Liver (tissue), 9 donors: ENCODE data around the gene CMTM4. TPM values are rescaled to one million over a fixed set of nuclear protein-coding genes. Genes with fewer than 3 reads are reported as not detected.

Experiments used
- DNase-seq: peaks from one replicate; pipeline ENCODE4 v3.0.0-alpha.2; 2017; ENCODE audit warnings: low spot score
- H3K27ac ChIP-seq, 2 donors: one replicate each; pipeline ENCODE4 v1.7.0; 2013; ENCODE audit warnings: inconsistent platforms in 2 of 2, low read length in 2 of 2, control low read depth in 1 of 2, low read depth in 1 of 2, mild to moderate bottlenecking in 1 of 2
- H3K27me3 ChIP-seq, 4 donors: one replicate each; pipeline versions ENCODE4 v1.6.1 to v1.7.0; 2013; ENCODE audit warnings: low read length in 3 of 4, inconsistent platforms in 1 of 4, mild to moderate bottlenecking in 1 of 4, moderate library complexity in 1 of 4; ENCODE audit not compliant: control insufficient read depth in 4 of 4, insufficient read depth in 4 of 4
- H3K36me3 ChIP-seq, 4 donors: one replicate each; pipeline versions ENCODE4 v1.6.1 to v1.7.0; 2013; ENCODE audit warnings: low read length in 3 of 4, mild to moderate bottlenecking in 3 of 4, low read depth in 1 of 4, moderate library complexity in 1 of 4; ENCODE audit not compliant: control insufficient read depth in 4 of 4, insufficient read depth in 3 of 4
- H3K4me1 ChIP-seq, 4 donors: one replicate each; pipeline versions ENCODE4 v1.6.1 to v1.7.0; 2013; ENCODE audit warnings: low read length in 3 of 4, mild to moderate bottlenecking in 3 of 4, moderate library complexity in 1 of 4; ENCODE audit not compliant: control insufficient read depth in 4 of 4, insufficient read depth in 4 of 4
- H3K4me3 ChIP-seq, 3 donors: one replicate each; pipeline versions ENCODE4 v1.6.1 to v1.7.0; 2013; ENCODE audit warnings: low read length in 3 of 3, control low read depth in 1 of 3, low read depth in 1 of 3, mild to moderate bottlenecking in 1 of 3
- H3K9ac ChIP-seq, 2 donors: one replicate each; pipeline ENCODE4 v1.7.0; 2013; ENCODE audit warnings: low read length in 2 of 2, mild to moderate bottlenecking in 2 of 2, moderate library complexity in 2 of 2, control low read depth in 1 of 2, low read depth in 1 of 2
- H3K9me3 ChIP-seq, 4 donors: one replicate each; pipeline versions ENCODE4 v1.6.1 to v1.7.0; 2013; ENCODE audit warnings: low read length in 3 of 4; ENCODE audit not compliant: control insufficient read depth in 4 of 4
- CTCF ChIP-seq: fragments of 150-350 bp; IDR thresholded peaks from 2 replicates; pipeline ENCODE4 v1.5.1; 2017; ENCODE audit warnings: improper control_type of control experiment, low read depth, low read length; ENCODE audit not compliant: missing input control
- EGR1 ChIP-seq, 2 donors: IDR thresholded peaks; 2 replicates each; pipeline ENCODE4 v1.6.1; 2016 to 2018; ENCODE audit warnings: antibody characterized with exemption in 2 of 2, low read depth in 2 of 2
- FOXA1 ChIP-seq: IDR thresholded peaks from 2 replicates; pipeline ENCODE4 v1.6.1; 2016; ENCODE audit warnings: antibody characterized with exemption
- FOXA2 ChIP-seq: IDR thresholded peaks from 2 replicates; pipeline ENCODE4 v1.6.1; 2016; ENCODE audit warnings: antibody characterized with exemption
- GABPA ChIP-seq, 2 donors: IDR thresholded peaks in 1 of 2; conservative IDR thresholded peaks in 1 of 2; 2 replicates each; pipeline ENCODE4 v1.6.1; 2016; ENCODE audit warnings: antibody characterized with exemption in 2 of 2, mild to moderate bottlenecking in 1 of 2, moderate library complexity in 1 of 2
- HNF4A ChIP-seq, 2 donors: conservative IDR thresholded peaks; 2 replicates each; pipeline ENCODE4 v1.6.1; 2016; ENCODE audit warnings: antibody characterized with exemption in 2 of 2, mild to moderate bottlenecking in 2 of 2
- HNF4G ChIP-seq: IDR thresholded peaks from 2 replicates; pipeline ENCODE4 v1.6.1; 2016; ENCODE audit warnings: antibody characterized with exemption
- NR2F2 ChIP-seq: IDR thresholded peaks from 2 replicates; pipeline ENCODE4 v1.6.1; 2016; ENCODE audit warnings: antibody characterized with exemption
- RAD21 ChIP-seq, 2 donors: IDR thresholded peaks; 2 replicates each; pipeline ENCODE4 v1.6.1; 2016; ENCODE audit warnings: antibody characterized with exemption in 2 of 2, mild to moderate bottlenecking in 2 of 2
- REST ChIP-seq: IDR thresholded peaks from 2 replicates; pipeline ENCODE4 v1.6.1; 2016; ENCODE audit warnings: antibody characterized with exemption, mild to moderate bottlenecking
- RXRA ChIP-seq, 2 donors: IDR thresholded peaks; 2 replicates each; pipeline ENCODE4 v1.6.1; 2017 to 2018; ENCODE audit warnings: antibody characterized with exemption in 2 of 2, mild to moderate bottlenecking in 1 of 2
- SP1 ChIP-seq: IDR thresholded peaks from 2 replicates; pipeline ENCODE4 v1.6.1; 2018; ENCODE audit warnings: antibody characterized with exemption, mild to moderate bottlenecking
- ZBTB33 ChIP-seq: IDR thresholded peaks from 2 replicates; pipeline ENCODE4 v1.6.1; 2016; ENCODE audit warnings: antibody characterized with exemption
- WGBS: extraction: QIAGEN DNeasy Blood & Tissue Kit; methylation state at CpG from one replicate; pipeline ENCODE4 v1.1.7; 2013; 5-methylcytosine and 5-hydroxymethylcytosine counted together
- polyA plus RNA-seq, 2 donors: library from polyadenylated mRNA; stranded (reverse) in 1 of 2; unstranded in 1 of 2; fragments of 200-250 nt in 1 of 2; fragments of >200 nt in 1 of 2; fragmentation: Nextera tagmentation in 1 of 2; extraction: Ambion mirVana in 1 of 2; gene quantifications; one replicate each; pipeline versions ENCODE4 v1.2.1 to v1.2.3, GENCODE V29; 2013 to 2015
- total RNA-seq, 2 donors: library from RNA; depleted of rRNA; stranded (reverse); fragments of >200 nt; gene quantifications; one replicate each; pipeline ENCODE4 v1.2.3, GENCODE V29; 2014
- TF ChIP-seq, protein P1 (sequence below): IDR thresholded peaks from 2 replicates; pipeline ENCODE4 v1.6.1; 2016; ENCODE audit warnings: antibody characterized with exemption
- TF ChIP-seq, protein P2 (sequence below): IDR thresholded peaks from 2 replicates; pipeline ENCODE4 v1.6.1; 2016; ENCODE audit warnings: antibody characterized with exemption
- donor health status: healthy.
- donor health status: healthy.
- donor health status: healthy.
- donor health status: healthy.
- donor health status: healthy.

CMTM4 gene
- total and polyA plus RNA-seq, 4 donors = 2.9 to 19.7 (median 6.3) TPM

- TF ChIP-seq REST = peak; percentile 37
- TF ChIP-seq RXRA (IDR thresholded peaks at IDR 0.05) = peak; percentile 54 to 79
- TF ChIP-seq FOXA2 = peak; percentile 20
- TF ChIP-seq GABPA (IDR thresholded peaks at IDR 0.05 in 1 of 2, conservative IDR thresholded peaks at IDR 0.05 in 1 of 2) = no peak
Measured at GRCh38 chr16:66617010-66617434, 79.5 kb downstream of the CMTM4 start (continued).

- DNase-seq = no peak
- Histone ChIP-seq H3K9me3 (no peaks in the 10 kb centered on the region), H3K27me3 (no peaks in the 10 kb centered on the region), H3K27ac (peak overlapping the region; percentile 9 to 59), H3K36me3 (peaks cover 0 to 3% (median 0%) of the 10 kb centered on the region in 4 donors), H3K4me3 (no peak overlapping the region), H3K9ac (peak overlapping the region in 1 of 2 donors; percentile 43), H3K4me1 (peaks cover 4 to 31% (median 19%) of the 10 kb centered on the region in 4 donors)
- TF ChIP-seq EGR1 (IDR thresholded peaks at IDR 0.05; ENCODE audit: low read depth in 2 of 2) (no peak), GABPA (IDR thresholded peaks at IDR 0.05 in 1 of 2, conservative IDR thresholded peaks at IDR 0.05 in 1 of 2) (no peak), ZBTB33 (no peak), FOXA1 (no peak), FOXA2 (no peak), HNF4A (conservative IDR thresholded peaks at IDR 0.05) (no peak), RXRA (IDR thresholded peaks at IDR 0.05) (no peak), REST (no peak)
- TF ChIP-seq, protein P1, sequence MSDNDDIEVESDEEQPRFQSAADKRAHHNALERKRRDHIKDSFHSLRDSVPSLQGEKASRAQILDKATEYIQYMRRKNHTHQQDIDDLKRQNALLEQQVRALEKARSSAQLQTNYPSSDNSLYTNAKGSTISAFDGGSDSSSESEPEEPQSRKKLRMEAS = no peak
- 69% methylated on average over 9 of the region's 9 CpGs for WGBS
Measured at GRCh38 chr16:66616592-66616991, 80.0 kb downstream of the CMTM4 start.

DNA sequence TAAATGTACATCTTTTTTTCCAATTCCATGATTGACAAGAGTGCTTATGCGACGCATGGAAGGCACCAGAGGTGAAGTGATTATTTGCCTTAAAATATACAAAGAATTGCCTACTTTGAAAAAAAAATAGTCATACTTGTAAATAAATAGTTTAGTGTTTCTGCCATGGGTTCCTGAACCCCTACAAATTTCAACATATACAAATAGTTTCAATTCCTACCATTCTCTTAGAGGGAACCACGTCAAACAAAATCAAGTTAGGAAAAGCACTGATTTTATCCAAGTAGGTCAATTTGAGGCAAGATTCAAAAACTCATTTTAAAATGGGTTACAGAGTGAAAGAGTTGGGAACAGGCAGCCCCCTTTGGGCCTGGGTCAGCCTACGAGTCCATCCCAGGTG lies 80.4 kb downstream of the CMTM4 start:
- no peak for DNase-seq
- Histone ChIP-seq H3K36me3 (peaks cover 0 to 3% (median 0%) of the 10 kb centered on the region in 4 donors), H3K27me3 (no peaks in the 10 kb centered on the region), H3K4me3 (no peak overlapping the region), H3K9ac (no peak overlapping the region), H3K4me1 (peaks cover 4 to 31% (median 19%) of the 10 kb centered on the region in 4 donors), H3K27ac (peak overlapping the region; percentile 9 to 59), H3K9me3 (no peaks in the 10 kb centered on the region)
- WGBS = 80% methylated on average over 4 of the region's 4 CpGs
- no peak for TF ChIP-seq RAD21 (IDR thresholded peaks at IDR 0.05)
- TF ChIP-seq FOXA2 = no peak
- TF ChIP-seq EGR1 (IDR thresholded peaks at IDR 0.05; ENCODE audit: low read depth in 2 of 2) = no peak
- TF ChIP-seq, protein P1 = no peak
- TF ChIP-seq SP1 = no peak
- TF ChIP-seq CTCF = no peak
- TF ChIP-seq, protein P2, sequence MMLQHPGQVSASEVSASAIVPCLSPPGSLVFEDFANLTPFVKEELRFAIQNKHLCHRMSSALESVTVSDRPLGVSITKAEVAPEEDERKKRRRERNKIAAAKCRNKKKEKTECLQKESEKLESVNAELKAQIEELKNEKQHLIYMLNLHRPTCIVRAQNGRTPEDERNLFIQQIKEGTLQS = no peak
- no peak for TF ChIP-seq ZBTB33
- TF ChIP-seq HNF4G = no peak
- TF ChIP-seq NR2F2 = no peak
- TF ChIP-seq GABPA (IDR thresholded peaks at IDR 0.05 in 1 of 2, conservative IDR thresholded peaks at IDR 0.05 in 1 of 2) = no peak
